ENCODE results near the gene COL4A2. TPM values are rescaled to one million over a fixed set of nuclear protein-coding genes. Genes with fewer than 3 reads are reported as not detected.
"Not testable (repeated sequence)": the region's sequence is repeated elsewhere in the genome, so short reads cannot be mapped to it uniquely, and the experiment has no call there.

Gene COL4A2
- total RNA-seq, 1 experiment from 2014 or later = 1.6 TPM

DNA sequence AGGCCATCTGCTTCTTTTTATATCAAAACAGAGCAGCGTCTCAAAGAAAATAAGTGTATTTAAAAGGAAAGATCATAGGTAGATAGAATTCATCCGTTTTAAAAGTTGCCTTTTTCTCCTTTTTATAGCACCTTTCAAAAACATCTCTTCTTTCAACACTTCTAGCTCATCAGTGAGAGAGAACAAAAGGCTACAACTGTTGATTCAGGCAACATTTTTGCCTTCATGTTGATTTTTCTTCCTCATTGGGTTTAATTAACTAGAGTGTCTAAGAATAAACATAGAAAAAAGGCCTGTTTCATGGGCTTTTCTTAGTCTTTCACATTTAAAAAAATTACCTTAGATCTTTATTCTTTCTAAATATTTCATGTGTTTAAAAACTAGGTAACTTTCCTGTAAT is 13.6 kb downstream of the COL4A2 start (continued):
- TF ChIP-seq, protein P1, sequence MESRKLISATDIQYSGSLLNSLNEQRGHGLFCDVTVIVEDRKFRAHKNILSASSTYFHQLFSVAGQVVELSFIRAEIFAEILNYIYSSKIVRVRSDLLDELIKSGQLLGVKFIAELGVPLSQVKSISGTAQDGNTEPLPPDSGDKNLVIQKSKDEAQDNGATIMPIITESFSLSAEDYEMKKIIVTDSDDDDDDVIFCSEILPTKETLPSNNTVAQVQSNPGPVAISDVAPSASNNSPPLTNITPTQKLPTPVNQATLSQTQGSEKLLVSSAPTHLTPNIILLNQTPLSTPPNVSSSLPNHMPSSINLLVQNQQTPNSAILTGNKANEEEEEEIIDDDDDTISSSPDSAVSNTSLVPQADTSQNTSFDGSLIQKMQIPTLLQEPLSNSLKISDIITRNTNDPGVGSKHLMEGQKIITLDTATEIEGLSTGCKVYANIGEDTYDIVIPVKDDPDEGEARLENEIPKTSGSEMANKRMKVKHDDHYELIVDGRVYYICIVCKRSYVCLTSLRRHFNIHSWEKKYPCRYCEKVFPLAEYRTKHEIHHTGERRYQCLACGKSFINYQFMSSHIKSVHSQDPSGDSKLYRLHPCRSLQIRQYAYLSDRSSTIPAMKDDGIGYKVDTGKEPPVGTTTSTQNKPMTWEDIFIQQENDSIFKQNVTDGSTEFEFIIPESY (IDR thresholded peaks at IDR 0.05; ENCODE audit: extremely low read depth, insufficient replicate concordance, low read length) = no peak
- no peak for TF ChIP-seq EZH2 (IDR thresholded peaks at IDR 0.05)
- TF ChIP-seq POLR2AphosphoS5 (IDR thresholded peaks at IDR 0.05; ENCODE audit: low read depth, low read length) = no peak
- no peak for TF ChIP-seq ELF1 (IDR thresholded peaks at IDR 0.05; ENCODE audit: borderline replicate concordance, low read depth)

DNA sequence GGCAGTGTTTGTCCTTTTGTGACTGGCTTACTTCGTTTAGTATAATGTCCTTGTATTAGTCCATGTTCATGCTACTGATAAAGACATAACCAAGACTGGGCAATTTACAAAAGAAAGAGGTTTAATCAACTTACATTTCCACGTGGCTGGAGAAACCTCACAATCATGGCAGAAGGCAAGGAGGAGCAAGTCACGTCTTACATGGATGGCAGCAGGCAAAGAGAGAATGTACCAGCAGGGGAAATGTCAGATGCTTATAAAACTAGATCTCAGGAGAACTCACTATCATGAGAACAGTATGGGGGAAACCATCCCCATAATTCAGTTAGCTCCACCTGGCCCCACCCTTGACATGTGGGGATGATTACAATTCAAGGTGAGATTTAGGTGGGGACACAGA is 14.5 kb downstream of the COL4A2 start:
- H2AFZ ChIP-seq (ENCODE audit: low read depth, low read length, poor library complexity, severe bottlenecking); H3K79me2 ChIP-seq (ENCODE audit: insufficient read depth, low read length); H3K4me3 ChIP-seq (replicated peaks in 1 of 2; ENCODE audit: low read depth in 1 of 2, low read length in 2 of 2); H4K20me1 ChIP-seq (ENCODE audit: insufficient read depth); H3K36me3 ChIP-seq (ENCODE audit: control insufficient read depth in 1 of 2, insufficient read depth in 2 of 2, low read length in 2 of 2); H3K4me2 ChIP-seq (ENCODE audit: low read length); intact Hi-C loops (cut with micrococcal nuclease); POLR2A ChIA-PET; H3K9me3 ChIP-seq (ENCODE audit: control insufficient read depth in 1 of 2, insufficient read depth in 1 of 2, low read depth in 1 of 2, low read length in 2 of 2); DNase-seq (ENCODE audit: low read depth, low spot score); H3K27ac ChIP-seq (ENCODE audit: low read depth, low read length); BruUV-seq (replicated peaks); H3K9ac ChIP-seq (ENCODE audit: low read length); H3K9me2 ChIP-seq (ENCODE audit: insufficient read depth); ATAC-seq; CTCF ChIA-PET; RAD21 ChIA-PET (ENCODE audit: low non-redundant PET in 1 of 2, low total read pairs in 2 of 2, uncharacterized antibody in 2 of 2, unreplicated experiment in 2 of 2): not testable (repeated sequence)
- Histone ChIP-seq H3K27me3 (ENCODE audit: insufficient read depth, low read length) (peaks cover 13% of the 10 kb centered on the region; the same call in 1 of the 2 replicates), H3K4me1 (ENCODE audit: control insufficient read depth in 1 of 2, insufficient read depth in 2 of 2, low read length in 2 of 2) (peaks cover 22% of the 10 kb centered on the region in 2 experiments)
